ENCODE results near the gene AFF3.

AFF3 gene

GRCh38 chr2:99777656-99778290 is 364.6 kb downstream of the AFF3 start:
- TF ChIP-seq FOXP2 (optimal IDR thresholded peaks at IDR 0.05; ENCODE audit: borderline replicate concordance, extremely low read depth, extremely low read length, insufficient read depth): no peak
- no peak for TF ChIP-seq REST (IDR thresholded peaks at IDR 0.05; ENCODE audit: insufficient read depth in 1 of 2, low read depth in 2 of 2, low read length in 2 of 2)
- no peak for TF ChIP-seq POLR2AphosphoS5 (IDR thresholded peaks at IDR 0.05; ENCODE audit: low read depth, low read length)
- no peak for TF ChIP-seq SIN3A (IDR thresholded peaks at IDR 0.05; ENCODE audit: borderline replicate concordance, insufficient read depth, low read length)
- no peak for TF ChIP-seq TAF1 (IDR thresholded peaks at IDR 0.05; ENCODE audit: borderline replicate concordance, insufficient read depth, low read length)

- TF ChIP-seq POLR2AphosphoS5 (IDR thresholded peaks at IDR 0.05; ENCODE audit: low read depth, low read length): no peak
- TF ChIP-seq TAF1 (IDR thresholded peaks at IDR 0.05; ENCODE audit: borderline replicate concordance, insufficient read depth, low read length): no peak
- no peak for TF ChIP-seq SIN3A (IDR thresholded peaks at IDR 0.05; ENCODE audit: borderline replicate concordance, insufficient read depth, low read length)
- TF ChIP-seq FOXP2 (optimal IDR thresholded peaks at IDR 0.05; ENCODE audit: borderline replicate concordance, extremely low read depth, extremely low read length, insufficient read depth): no peak
- TF ChIP-seq REST (IDR thresholded peaks at IDR 0.05; ENCODE audit: insufficient read depth in 1 of 2, low read depth in 2 of 2, low read length in 2 of 2): no peak
Measured at GRCh38 chr2:99776906-99777646, 365.3 kb downstream of the AFF3 start.

- TF ChIP-seq TAF1 (IDR thresholded peaks at IDR 0.05; ENCODE audit: borderline replicate concordance, insufficient read depth, low read length) (no peak), FOXP2 (optimal IDR thresholded peaks at IDR 0.05; ENCODE audit: borderline replicate concordance, extremely low read depth, extremely low read length, insufficient read depth) (no peak), REST (IDR thresholded peaks at IDR 0.05; ENCODE audit: insufficient read depth in 1 of 2, low read depth in 2 of 2, low read length in 2 of 2) (no peak), POLR2AphosphoS5 (IDR thresholded peaks at IDR 0.05; ENCODE audit: low read depth, low read length) (no peak), SIN3A (IDR thresholded peaks at IDR 0.05; ENCODE audit: borderline replicate concordance, insufficient read depth, low read length) (no peak)
Measured at GRCh38 chr2:99776206-99776905, 366.0 kb downstream of the AFF3 start.

- no peak for TF ChIP-seq SIN3A (IDR thresholded peaks at IDR 0.05; ENCODE audit: borderline replicate concordance, insufficient read depth, low read length)
- TF ChIP-seq TAF1 (IDR thresholded peaks at IDR 0.05; ENCODE audit: borderline replicate concordance, insufficient read depth, low read length): no peak
- TF ChIP-seq REST (IDR thresholded peaks at IDR 0.05; ENCODE audit: insufficient read depth in 1 of 2, low read depth in 2 of 2, low read length in 2 of 2): no peak
- no peak for TF ChIP-seq FOXP2 (optimal IDR thresholded peaks at IDR 0.05; ENCODE audit: borderline replicate concordance, extremely low read depth, extremely low read length, insufficient read depth)
- TF ChIP-seq POLR2AphosphoS5 (IDR thresholded peaks at IDR 0.05; ENCODE audit: low read depth, low read length): no peak
Measured at GRCh38 chr2:99775585-99775984, 366.8 kb downstream of the AFF3 start.

Data from PFSK-1 (cell line).